Colonic mucosa (tissue), 4 donors: ENCODE results near the gene GPR119. TPM values are rescaled to one million over a fixed set of nuclear protein-coding genes. Genes with fewer than 3 reads are reported as not detected.
"Not testable (repeated sequence)": the region's sequence is repeated elsewhere in the genome, so short reads cannot be mapped to it uniquely, and the experiment has no call there.

Experiments used
- DNase-seq: peaks from one replicate; pipeline ENCODE4 v3.0.0-alpha.2; 2020
- H3K27ac ChIP-seq: fragments of 200-600 bp; one replicate; pipeline ENCODE4 v1.8.0; 2021
- H3K27me3 ChIP-seq: fragments of 200-600 bp; one replicate; pipeline ENCODE4 v1.8.0; 2021
- H3K36me3 ChIP-seq: fragments of 200-600 bp; one replicate; pipeline ENCODE4 v1.8.0; 2021
- H3K4me1 ChIP-seq: fragments of 200-600 bp; one replicate; pipeline ENCODE4 v1.8.0; 2021; ENCODE audit warnings: mild to moderate bottlenecking
- H3K4me3 ChIP-seq: fragments of 200-600 bp; one replicate; pipeline ENCODE4 v1.8.0; 2021
- H3K9ac ChIP-seq, 2 donors: one replicate each; pipeline ENCODE4 v1.7.0; 2013; ENCODE audit warnings: control low read depth in 2 of 2, low read depth in 2 of 2, low read length in 2 of 2
- H3K9me3 ChIP-seq: fragments of 200-600 bp; one replicate; pipeline ENCODE4 v1.8.0; 2021
- CTCF ChIP-seq: fragments of 200-600 bp; IDR thresholded peaks from one replicate; pipeline ENCODE4 v1.8.0; 2022; ENCODE audit warnings: antibody characterized with exemption, mild to moderate bottlenecking
- intact Hi-C: fragments of 100-400 bp; cut with DNase I; formaldehyde crosslinking; loops from one replicate; pipeline ENCODE4 v1.14.1; 2022
- total RNA-seq, 2 donors: library from RNA; stranded (reverse); fragmentation: NEBNext Ultra II Directional in 1 of 2; extraction: Animal tissue kit (Norgen Biotek cat#: 25700) in 1 of 2; gene quantifications; one replicate each; pipeline ENCODE4 v1.2.1, GENCODE V29; 2021
- donor health status: healthy.
- donor health status: DM: no; HTN: no; CAD: no.
- donor health status: DM: no; HTN: no; CAD: no.

Gene GPR119
- total RNA-seq, 2 donors from 2014 or later: 0.32 to 0.52 TPM

DNA sequence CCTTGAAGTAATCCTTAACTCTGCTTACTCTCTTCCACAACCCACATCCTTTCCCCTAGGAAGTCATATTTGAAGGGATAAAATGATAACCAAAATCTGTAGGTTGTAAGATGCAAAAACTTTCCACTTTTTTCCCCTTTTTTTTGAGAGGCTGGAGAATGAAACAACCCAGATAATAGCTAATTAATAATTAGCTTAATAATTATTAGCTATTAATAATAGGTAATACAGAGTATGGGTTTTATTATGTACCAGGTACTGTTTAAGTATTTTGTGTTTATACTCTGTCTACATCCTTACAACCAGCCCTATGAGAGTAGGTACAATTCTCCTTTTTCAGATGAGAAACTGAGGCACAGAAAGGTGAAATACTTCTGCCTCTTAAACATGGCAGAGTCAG, 9.4 kb downstream of the GPR119 start:
- DNase-seq: no peak
- no peak overlapping the region for H3K9ac ChIP-seq

DNA sequence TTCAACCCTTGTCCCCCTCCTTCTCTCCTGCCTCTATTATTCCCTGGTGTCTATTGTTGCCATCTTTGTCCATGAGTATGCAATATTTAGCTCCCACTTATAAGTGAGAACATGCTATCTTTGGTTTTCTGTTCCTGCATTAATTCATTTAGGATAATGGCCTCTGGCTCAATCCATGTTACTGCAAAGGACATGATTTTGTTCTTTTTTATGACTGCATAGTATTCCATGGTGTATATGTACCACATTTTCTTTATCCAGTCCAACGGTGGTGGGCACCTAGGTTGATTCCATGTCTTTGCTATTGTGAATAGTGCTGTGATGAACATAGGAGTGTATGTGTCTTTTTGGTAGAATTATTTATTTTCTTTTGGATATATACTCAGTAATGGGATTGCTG, 33.4 kb downstream of the GPR119 start:
- H3K27me3 ChIP-seq, H3K27ac ChIP-seq, intact Hi-C loops, H3K4me1 ChIP-seq, H3K9me3 ChIP-seq, H3K4me3 ChIP-seq, H3K9ac ChIP-seq, H3K36me3 ChIP-seq, DNase-seq: not testable (repeated sequence)

More for the DNA sequence above, 9.4 kb downstream of the GPR119 start:
- Histone ChIP-seq H3K9me3 (no peaks in the 10 kb centered on the region), H3K36me3 (no peaks in the 10 kb centered on the region), H3K27me3 (no peaks in the 10 kb centered on the region), H3K4me3 (no peak overlapping the region), H3K4me1 (no peaks in the 10 kb centered on the region), H3K27ac (no peak overlapping the region)
- TF ChIP-seq CTCF: no peak
- intact Hi-C loops: no loop called here

GRCh38 chrX:130351567-130351966, 33.9 kb downstream of the GPR119 start:
- Histone ChIP-seq H3K4me1 (no peaks in the 10 kb centered on the region), H3K27ac (no peak overlapping the region), H3K36me3 (no peaks in the 10 kb centered on the region), H3K9me3 (no peaks in the 10 kb centered on the region), H3K4me3 (no peak overlapping the region), H3K9ac (no peak overlapping the region), H3K27me3 (no peaks in the 10 kb centered on the region)
- intact Hi-C loops: no loop called here
- TF ChIP-seq CTCF: no peak
- DNase-seq: no peak

GRCh38 chrX:130347321-130347720, 38.2 kb downstream of the GPR119 start:
- no peak for DNase-seq
- no peak for TF ChIP-seq CTCF
- H3K4me3 ChIP-seq: no peak overlapping the region
- no peak overlapping the region for H3K27ac ChIP-seq
- no peaks in the 10 kb centered on the region for H3K9me3 ChIP-seq
- intact Hi-C loops: no loop called here
- H3K36me3 ChIP-seq: no peaks in the 10 kb centered on the region
- H3K9ac ChIP-seq: no peak overlapping the region
- no peaks in the 10 kb centered on the region for H3K27me3 ChIP-seq
- H3K4me1 ChIP-seq: no peaks in the 10 kb centered on the region

- intact Hi-C loops: no loop called here
- H3K27ac ChIP-seq: no peak overlapping the region
- no peak for TF ChIP-seq CTCF
- H3K4me3 ChIP-seq: no peak overlapping the region
- no peaks in the 10 kb centered on the region for H3K4me1 ChIP-seq
- H3K36me3 ChIP-seq: no peaks in the 10 kb centered on the region
- DNase-seq: no peak
- H3K9ac ChIP-seq: no peak overlapping the region
- H3K27me3 ChIP-seq: no peaks in the 10 kb centered on the region
- no peaks in the 10 kb centered on the region for H3K9me3 ChIP-seq
Observed at GRCh38 chrX:130343411-130343810, 42.1 kb downstream of the GPR119 start.

DNA sequence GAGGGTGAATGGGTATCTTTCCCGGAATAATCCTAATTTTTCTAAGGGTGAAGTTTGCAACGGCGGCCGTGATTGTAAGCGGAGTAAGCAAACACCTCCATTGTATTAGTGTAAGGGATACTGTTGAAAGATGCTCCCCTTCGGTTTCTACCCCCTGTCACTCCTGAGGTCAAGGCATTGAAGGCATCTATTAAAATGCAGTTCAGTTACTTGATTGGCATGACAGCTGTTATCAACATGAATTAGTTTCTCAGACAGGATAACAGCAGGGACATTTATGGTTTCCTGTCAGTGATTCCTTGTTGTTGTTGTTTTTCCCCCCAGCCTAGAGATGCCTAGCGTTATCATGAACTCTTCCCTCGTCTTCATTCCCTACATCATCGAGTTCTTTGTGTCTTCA, 45.2 kb downstream of the GPR119 start:
- H3K27me3 ChIP-seq: no peaks in the 10 kb centered on the region
- H3K4me3 ChIP-seq: peak overlapping the region; percentile 71
- no peaks in the 10 kb centered on the region for H3K36me3 ChIP-seq
- H3K27ac ChIP-seq: peak overlapping the region; percentile 22
- DNase-seq: no peak
- no peaks in the 10 kb centered on the region for H3K9me3 ChIP-seq
- TF ChIP-seq CTCF: no peak
- intact Hi-C loops: no loop called here
- H3K4me1 ChIP-seq: no peaks in the 10 kb centered on the region
- peak overlapping the region; percentile 45 to 73 for H3K9ac ChIP-seq
